HepG2 (cell line): Measurements from ENCODE around the gene MYO5B. TPM values are rescaled to one million over a fixed set of nuclear protein-coding genes. Genes with fewer than 3 reads are reported as not detected.
A peak's percentile ranks its signal among the peaks of the same experiment; 100 is the strongest.

ENCODE experiments used
- ATAC-seq: fragments of 200-7000 bp; cut with Tn5 transposase; 3 replicates; pipeline ENCODE4 v1.9.1; 2020; ENCODE audit warnings: mild to moderate bottlenecking, moderate library complexity
- BruUV-seq: library from RNA; stranded (reverse); fragments of 400-500 nt; replicated peaks from 2 replicates; lab custom pipeline; 2021; lab: Mats Ljungman, UMichigan
- CTCF ChIA-PET: fragments of 300-600 bp; formaldehyde crosslinking; extraction: SDS; loops from one replicate; lab custom pipeline; 2021; ENCODE audit warnings: low total read pairs, inconsistent platforms, low intra/inter-chr PET ratio; lab: Yijun Ruan, JAX
- POLR2A ChIA-PET: fragments of 350-600 bp; sonication (Branson Sonifier 250); formaldehyde crosslinking; loops from one replicate; lab custom pipeline; 2020; ENCODE audit warnings: antibody characterized with exemption, inconsistent platforms; lab: Yijun Ruan, JAX
- DNase-seq: peaks from one replicate; pipeline ENCODE4 v3.0.0-alpha.2; 2015; ENCODE audit warnings: low spot score
- FAIRE-seq: peaks from 3 replicates; lab custom pipeline; 2011; peaks lifted over from hg19 to GRCh38; lab: Jason Lieb, UNC
- H2AFZ ChIP-seq: one replicate; pipeline ENCODE4 v1.6.1; 2011; ENCODE audit warnings: low read length, inconsistent platforms
- H3K27ac ChIP-seq: fragments of 300-600 bp; 3 replicates; pipeline ENCODE4 v1.8.0; 2011; ENCODE audit warnings: mixed run types, mild to moderate bottlenecking, mixed read lengths, low read length, inconsistent platforms; ENCODE audit not compliant: insufficient read depth; ENCODE audit errors: extremely low read length
- H3K27me3 ChIP-seq, 2 experiments: fragments of 200-600 bp in 1 of 2; 2 replicates in 1 of 2; 3 replicates in 1 of 2; pipeline versions ENCODE4 v1.6.0 to v1.8.0; 2011; ENCODE audit warnings: low read length in 2 of 2, mild to moderate bottlenecking in 2 of 2, moderate library complexity in 2 of 2, inconsistent platforms in 1 of 2; ENCODE audit not compliant: insufficient read depth in 2 of 2, control insufficient read depth in 1 of 2
- H3K36me3 ChIP-seq, 2 experiments: fragments of 200-600 bp in 1 of 2; replicated peaks in 1 of 2; 2 replicates in 1 of 2; 3 replicates in 1 of 2; pipeline versions ENCODE4 v1.5.1 to v1.8.0; 2011; ENCODE audit warnings: low read length in 2 of 2, inconsistent platforms in 1 of 2; ENCODE audit not compliant: insufficient read depth in 2 of 2, control insufficient read depth in 1 of 2
- H3K4me1 ChIP-seq: 2 replicates; pipeline ENCODE4 v1.5.1; 2012; ENCODE audit warnings: low read length, inconsistent platforms; ENCODE audit not compliant: insufficient read depth
- H3K4me2 ChIP-seq: 2 replicates; pipeline ENCODE4 v1.6.0; 2011; ENCODE audit warnings: low read depth, low read length, inconsistent platforms
- H3K4me3 ChIP-seq, 3 experiments: fragments of 200-600 bp in 1 of 3; sonication (generic), shearing (Covaris generic) in 1 of 3; replicated peaks in 1 of 3; 2 replicates each; pipeline ENCODE4 v1.5.1; 2011 to 2016; ENCODE audit warnings: low read length in 3 of 3, inconsistent platforms in 2 of 3, low read depth in 2 of 3, mild to moderate bottlenecking in 2 of 3, control low read depth in 1 of 3, mixed read lengths in 1 of 3; ENCODE audit not compliant: insufficient read depth in 1 of 3
- H3K79me2 ChIP-seq: one replicate; pipeline ENCODE4 v1.6.1; 2011; ENCODE audit warnings: low read length, inconsistent platforms; ENCODE audit not compliant: insufficient read depth
- H3K9ac ChIP-seq: 2 replicates; pipeline ENCODE4 v1.6.0; 2011; ENCODE audit warnings: mild to moderate bottlenecking, low read depth, low read length, inconsistent platforms; ENCODE audit not compliant: insufficient read depth
- H3K9me3 ChIP-seq: 2 replicates; pipeline ENCODE4 v1.5.1; 2012; ENCODE audit warnings: mild to moderate bottlenecking, low read length
- H4K20me1 ChIP-seq: 2 replicates; pipeline ENCODE4 v1.6.0; 2011; ENCODE audit warnings: inconsistent platforms, mild to moderate bottlenecking, low read length, moderate library complexity; ENCODE audit not compliant: insufficient read depth
- ATF7 ChIP-seq, 2 experiments: fragments of 450-650 bp in 1 of 2; sonication (generic) in 1 of 2; formaldehyde crosslinking in 1 of 2; IDR thresholded peaks; 2 replicates each; pipeline versions ENCODE4 v1.4.0 to v1.6.1; 2016 to 2020; ENCODE audit warnings: antibody characterized with exemption in 1 of 2, mild to moderate bottlenecking in 1 of 2, missing genetic modification reagents in 1 of 2
- SMC3 ChIP-seq: IDR thresholded peaks from 2 replicates; pipeline ENCODE4 v1.6.1; 2011; ENCODE audit warnings: low read length, improper control_type of control experiment
- STAG1 ChIP-seq: sonication (generic); formaldehyde crosslinking; IDR thresholded peaks from 2 replicates; pipeline ENCODE4 v1.4.0; 2020; ENCODE audit warnings: missing genetic modification reagents
- ZSCAN12 ChIP-seq: sonication (generic); formaldehyde crosslinking; IDR thresholded peaks from 2 replicates; pipeline ENCODE4 v1.9.0; 2021; ENCODE audit warnings: mild to moderate bottlenecking, missing genetic modification reagents
- WGBS: methylation state at CpG from one replicate; pipeline ENCODE4 v1.1.6; 2017; ENCODE audit warnings: low lambda C conversion rate; 5-methylcytosine and 5-hydroxymethylcytosine counted together
- in situ Hi-C: cut with HindIII; loops from 2 replicates; pipeline ENCODE4 v1.10.0; 2017; ENCODE audit warnings: low pct_unique_long_range_greater_than_20kb; ENCODE audit not compliant: extremely low pct_ligation_motif_present
- intact Hi-C: fragments of 100-400 bp; cut with micrococcal nuclease; formaldehyde crosslinking; loops from one replicate; pipeline ENCODE4 v1.10.0; 2022; ENCODE audit not compliant: unreplicated experiment
- polyA plus RNA-seq, 8 experiments: library from polyadenylated mRNA; depleted of rRNA in 3 of 8; stranded (reverse) in 7 of 8; unstranded in 1 of 8; fragments of >200 nt; fragmentation: Illumina TruSeq in 4 of 8; extraction: Trizol in 4 of 8; gene quantifications; 2 replicates each; pipeline versions ENCODE4 v1.2.1 to v1.2.3, GENCODE V29; 2011 to 2016; ENCODE audit warnings: low read depth in 4 of 8, missing spikeins in 1 of 8, mixed read lengths in 1 of 8; ENCODE audit not compliant: insufficient read depth in 1 of 8
- total RNA-seq, 5 experiments: library from RNA; depleted of rRNA; stranded (reverse); fragments of >200 nt; fragmentation: Illumina TruSeq; extraction: Trizol; gene quantifications; 2 replicates each; pipeline ENCODE4 v1.2.3, GENCODE V29; 2016; ENCODE audit warnings: low read depth in 1 of 5
- TF ChIP-seq, protein P1 (sequence below): sonication (generic); formaldehyde crosslinking; IDR thresholded peaks from 2 replicates; pipeline ENCODE4 v1.5.0; 2020; ENCODE audit warnings: mild to moderate bottlenecking, missing genetic modification reagents, moderate library complexity
- TF ChIP-seq, protein P2 (sequence below): sonication (generic); formaldehyde crosslinking; IDR thresholded peaks from 2 replicates; pipeline ENCODE4 v1.5.0; 2020; ENCODE audit warnings: mild to moderate bottlenecking, missing genetic modification reagents

MYO5B gene
- total and polyA plus RNA-seq, 2 of the 13 experiments (the other 11 are each of a cell fraction or from before 2014, with no cell fraction given), result 13.1 to 24.0 TPM

DNA sequence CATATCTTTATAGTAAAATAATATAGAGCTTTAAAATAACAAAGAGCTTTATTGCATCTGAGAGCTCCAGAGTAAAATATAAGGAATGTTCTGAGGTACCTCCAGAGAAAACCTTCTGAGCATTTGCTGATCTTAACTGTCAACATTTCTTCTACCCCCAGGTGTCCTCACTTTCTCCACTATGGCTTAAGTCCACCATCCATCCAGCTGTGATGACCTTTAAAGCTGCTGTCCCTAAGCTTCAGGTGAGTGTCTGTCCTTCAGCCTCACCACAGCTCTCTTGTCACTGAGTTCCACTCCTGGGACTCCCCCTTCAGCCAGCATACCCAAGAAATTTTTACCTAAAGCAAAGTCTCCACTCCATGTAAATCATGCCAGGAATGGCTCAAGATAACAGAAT lies 137.9 kb downstream of the MYO5B start:
- ChIA-PET CTCF (interaction anchor here (2.0 to 2.4 kb wide), 2 partner anchors 138 to 147 kb away, joined by 7 to 10 read pairs; partner anchors contain the start of gene MYO5B), POLR2A (no interaction called here)
- Histone ChIP-seq H2AFZ (no peak overlapping the region), H3K27me3 (no peaks in the 10 kb centered on the region), H3K4me3 (no peak overlapping the region), H3K9ac (no peak overlapping the region), H3K36me3 (0 out of 5 replicates have a peak, but pooled peaks cover 0 to 6% of the 10 kb centered on the region in 2 experiments), H3K9me3 (no peaks in the 10 kb centered on the region), H3K4me1 (peaks cover 19% of the 10 kb centered on the region), H4K20me1 (no peaks in the 10 kb centered on the region), H3K4me2 (no peak overlapping the region), H3K79me2 (no peaks in the 10 kb centered on the region), H3K27ac (no peak overlapping the region)
- in situ Hi-C loops, result loop anchor here (5.0 kb wide), 1 partner anchor 140 kb away; the partner anchor contains the start of gene MYO5B
- ATAC-seq, result peak; percentile 72
- no TSS peak for BruUV-seq
- TF ChIP-seq SMC3 (peak; percentile 70), ATF7 (IDR thresholded peaks at IDR 0.05) (no peak), ATF7 (CRISPR knock-in tag; IDR thresholded peaks at IDR 0.05) (no peak), STAG1 (CRISPR knock-in tag) (peak; percentile 61)
- TF ChIP-seq, protein P1, sequence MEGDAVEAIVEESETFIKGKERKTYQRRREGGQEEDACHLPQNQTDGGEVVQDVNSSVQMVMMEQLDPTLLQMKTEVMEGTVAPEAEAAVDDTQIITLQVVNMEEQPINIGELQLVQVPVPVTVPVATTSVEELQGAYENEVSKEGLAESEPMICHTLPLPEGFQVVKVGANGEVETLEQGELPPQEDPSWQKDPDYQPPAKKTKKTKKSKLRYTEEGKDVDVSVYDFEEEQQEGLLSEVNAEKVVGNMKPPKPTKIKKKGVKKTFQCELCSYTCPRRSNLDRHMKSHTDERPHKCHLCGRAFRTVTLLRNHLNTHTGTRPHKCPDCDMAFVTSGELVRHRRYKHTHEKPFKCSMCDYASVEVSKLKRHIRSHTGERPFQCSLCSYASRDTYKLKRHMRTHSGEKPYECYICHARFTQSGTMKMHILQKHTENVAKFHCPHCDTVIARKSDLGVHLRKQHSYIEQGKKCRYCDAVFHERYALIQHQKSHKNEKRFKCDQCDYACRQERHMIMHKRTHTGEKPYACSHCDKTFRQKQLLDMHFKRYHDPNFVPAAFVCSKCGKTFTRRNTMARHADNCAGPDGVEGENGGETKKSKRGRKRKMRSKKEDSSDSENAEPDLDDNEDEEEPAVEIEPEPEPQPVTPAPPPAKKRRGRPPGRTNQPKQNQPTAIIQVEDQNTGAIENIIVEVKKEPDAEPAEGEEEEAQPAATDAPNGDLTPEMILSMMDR (CRISPR knock-in tag), result peak; percentile 50
- peak; percentile 32 for FAIRE-seq
- intact Hi-C loops, result loop anchor here (1.0 to 2.0 kb wide), 2 partner anchors 34 to 138 kb away; partner anchors contain the start of gene MYO5B
- peak; percentile 14 for DNase-seq

DNA sequence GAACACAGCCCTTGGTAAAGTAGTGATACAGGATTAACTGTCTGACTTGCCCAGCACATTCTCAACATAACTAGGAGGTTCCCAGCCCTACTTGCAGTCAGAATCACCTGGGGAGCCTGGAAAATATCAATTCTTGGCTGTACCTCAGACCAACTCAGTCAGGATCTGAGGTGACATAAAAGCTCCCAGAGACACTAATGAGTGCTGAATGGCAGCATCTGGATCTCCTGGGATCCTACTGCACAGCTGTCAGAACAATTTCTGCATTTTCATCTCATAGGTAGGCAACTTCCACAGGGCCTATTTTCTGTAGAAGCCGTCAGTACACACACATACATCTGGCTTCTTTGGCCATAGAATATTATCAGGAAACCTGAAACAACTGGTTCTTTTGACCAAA lies 138.8 kb downstream of the MYO5B start:
- ChIA-PET POLR2A (interaction anchor here (0.7 kb wide), 1 partner anchor 17 kb away, joined by 3 read pairs; no protein-coding TSS in a partner anchor), CTCF (interaction anchor here (2.0 kb wide), 1 partner anchor 139 kb away, joined by 10 read pairs; the partner anchor contains the start of gene MYO5B)
- no TSS peak for BruUV-seq
- no peak for FAIRE-seq
- DNase-seq, result no peak
- WGBS, result 78% methylated on average over 1 of the region's 1 CpG
- Histone ChIP-seq H3K9me3 (no peaks in the 10 kb centered on the region), H3K36me3 (0 out of 5 replicates have a peak, but pooled peaks cover 0 to 6% of the 10 kb centered on the region in 2 experiments), H3K27me3 (no peaks in the 10 kb centered on the region), H3K4me2 (no peak overlapping the region), H3K27ac (no peak overlapping the region), H3K4me1 (peaks cover 11% of the 10 kb centered on the region), H3K4me3 (no peak overlapping the region), H2AFZ (no peak overlapping the region), H4K20me1 (no peaks in the 10 kb centered on the region), H3K79me2 (no peaks in the 10 kb centered on the region), H3K9ac (no peak overlapping the region)
- intact Hi-C loops, result loop anchor here (2.0 kb wide), 1 partner anchor 35 kb away; no protein-coding TSS in a partner anchor
- in situ Hi-C loops, result loop anchor here (5.0 kb wide), 1 partner anchor 141 kb away; the partner anchor contains the start of gene MYO5B
- no peak for ATAC-seq
- no peak for TF ChIP-seq ZSCAN12
- TF ChIP-seq, protein P2, sequence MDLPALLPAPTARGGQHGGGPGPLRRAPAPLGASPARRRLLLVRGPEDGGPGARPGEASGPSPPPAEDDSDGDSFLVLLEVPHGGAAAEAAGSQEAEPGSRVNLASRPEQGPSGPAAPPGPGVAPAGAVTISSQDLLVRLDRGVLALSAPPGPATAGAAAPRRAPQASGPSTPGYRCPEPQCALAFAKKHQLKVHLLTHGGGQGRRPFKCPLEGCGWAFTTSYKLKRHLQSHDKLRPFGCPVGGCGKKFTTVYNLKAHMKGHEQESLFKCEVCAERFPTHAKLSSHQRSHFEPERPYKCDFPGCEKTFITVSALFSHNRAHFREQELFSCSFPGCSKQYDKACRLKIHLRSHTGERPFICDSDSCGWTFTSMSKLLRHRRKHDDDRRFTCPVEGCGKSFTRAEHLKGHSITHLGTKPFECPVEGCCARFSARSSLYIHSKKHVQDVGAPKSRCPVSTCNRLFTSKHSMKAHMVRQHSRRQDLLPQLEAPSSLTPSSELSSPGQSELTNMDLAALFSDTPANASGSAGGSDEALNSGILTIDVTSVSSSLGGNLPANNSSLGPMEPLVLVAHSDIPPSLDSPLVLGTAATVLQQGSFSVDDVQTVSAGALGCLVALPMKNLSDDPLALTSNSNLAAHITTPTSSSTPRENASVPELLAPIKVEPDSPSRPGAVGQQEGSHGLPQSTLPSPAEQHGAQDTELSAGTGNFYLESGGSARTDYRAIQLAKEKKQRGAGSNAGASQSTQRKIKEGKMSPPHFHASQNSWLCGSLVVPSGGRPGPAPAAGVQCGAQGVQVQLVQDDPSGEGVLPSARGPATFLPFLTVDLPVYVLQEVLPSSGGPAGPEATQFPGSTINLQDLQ (CRISPR knock-in tag), result no peak
